Lower lobe of right lung (tissue), 2 donors: ENCODE data around the gene TNRC6B. TPM values are rescaled to one million over a fixed set of nuclear protein-coding genes. Genes with fewer than 3 reads are reported as not detected.

Experiments used
- ATAC-seq, 2 donors: fragments of 200-7000 bp; cut with Tn5 transposase; one replicate each; pipeline ENCODE4 v1.9.1; 2020 to 2022; ENCODE audit warnings: mild to moderate bottlenecking in 2 of 2, moderate library complexity in 2 of 2
- DNase-seq: peaks from one replicate; pipeline ENCODE4 v3.0.0-alpha.2; 2020
- H3K27ac ChIP-seq: fragments of 200-600 bp; one replicate; pipeline ENCODE4 v1.8.0; 2022
- H3K27me3 ChIP-seq: fragments of 200-600 bp; one replicate; pipeline ENCODE4 v1.8.0; 2022; ENCODE audit warnings: low read depth
- H3K36me3 ChIP-seq: fragments of 200-600 bp; one replicate; pipeline ENCODE4 v1.8.0; 2022; ENCODE audit warnings: mild to moderate bottlenecking
- H3K4me1 ChIP-seq: fragments of 200-600 bp; one replicate; pipeline ENCODE4 v1.8.0; 2022
- H3K4me3 ChIP-seq: fragments of 200-600 bp; one replicate; pipeline ENCODE4 v1.8.0; 2022; ENCODE audit warnings: mild to moderate bottlenecking
- H3K9me3 ChIP-seq: fragments of 200-600 bp; one replicate; pipeline ENCODE4 v1.8.0; 2022
- intact Hi-C: fragments of 100-400 bp; cut with DNase I; formaldehyde crosslinking; loops from one replicate; pipeline ENCODE4 v1.11.0; 2022
- total RNA-seq: library from RNA; stranded (reverse); fragmentation: NEBNext Ultra II Directional; extraction: Animal tissue kit (Norgen Biotek cat#: 25700); gene quantifications from one replicate; pipeline ENCODE4 v1.2.1, GENCODE V29; 2021
- TF ChIP-seq, protein P1 (sequence below): fragments of 200-600 bp; IDR thresholded peaks from one replicate; pipeline ENCODE4 v1.8.0; 2022; ENCODE audit warnings: antibody characterized with exemption, mild to moderate bottlenecking
- donor health status: DM: no; HTN: yes; CAD: no; lungs with severe emphysema.

The TNRC6B gene
- total RNA-seq, 1 donor from 2014 or later = 54.6 TPM

DNA sequence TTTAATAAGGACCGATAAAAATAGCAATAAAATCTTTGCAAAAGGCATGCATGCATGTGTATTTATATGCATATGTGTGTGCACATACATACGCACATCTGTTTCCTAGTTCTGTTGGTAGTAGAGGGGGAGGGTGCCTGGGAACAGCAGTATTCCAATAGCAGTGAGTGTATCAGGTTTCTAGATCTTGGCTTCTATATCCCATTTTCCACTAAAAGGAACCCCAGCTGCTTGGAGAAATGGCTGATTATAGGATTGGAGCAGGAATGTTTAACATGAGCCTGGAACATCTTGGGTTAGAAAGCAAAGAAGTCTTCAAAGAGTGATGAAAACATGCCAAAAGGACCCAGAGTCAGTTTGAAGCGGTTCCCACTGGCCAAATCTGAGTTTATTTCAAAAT, 21.0 kb downstream of the TNRC6B start:
- H3K27me3 ChIP-seq = no peaks in the 10 kb centered on the region
- TF ChIP-seq, protein P1, sequence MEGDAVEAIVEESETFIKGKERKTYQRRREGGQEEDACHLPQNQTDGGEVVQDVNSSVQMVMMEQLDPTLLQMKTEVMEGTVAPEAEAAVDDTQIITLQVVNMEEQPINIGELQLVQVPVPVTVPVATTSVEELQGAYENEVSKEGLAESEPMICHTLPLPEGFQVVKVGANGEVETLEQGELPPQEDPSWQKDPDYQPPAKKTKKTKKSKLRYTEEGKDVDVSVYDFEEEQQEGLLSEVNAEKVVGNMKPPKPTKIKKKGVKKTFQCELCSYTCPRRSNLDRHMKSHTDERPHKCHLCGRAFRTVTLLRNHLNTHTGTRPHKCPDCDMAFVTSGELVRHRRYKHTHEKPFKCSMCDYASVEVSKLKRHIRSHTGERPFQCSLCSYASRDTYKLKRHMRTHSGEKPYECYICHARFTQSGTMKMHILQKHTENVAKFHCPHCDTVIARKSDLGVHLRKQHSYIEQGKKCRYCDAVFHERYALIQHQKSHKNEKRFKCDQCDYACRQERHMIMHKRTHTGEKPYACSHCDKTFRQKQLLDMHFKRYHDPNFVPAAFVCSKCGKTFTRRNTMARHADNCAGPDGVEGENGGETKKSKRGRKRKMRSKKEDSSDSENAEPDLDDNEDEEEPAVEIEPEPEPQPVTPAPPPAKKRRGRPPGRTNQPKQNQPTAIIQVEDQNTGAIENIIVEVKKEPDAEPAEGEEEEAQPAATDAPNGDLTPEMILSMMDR = no peak
- H3K9me3 ChIP-seq = no peaks in the 10 kb centered on the region
- intact Hi-C loops = no loop called here
- DNase-seq (no peak), ATAC-seq (no peak)
- H3K4me1 ChIP-seq = peaks cover 43% of the 10 kb centered on the region
- H3K36me3 ChIP-seq = no peaks in the 10 kb centered on the region
- H3K27ac ChIP-seq = no peak overlapping the region
- H3K4me3 ChIP-seq = no peak overlapping the region

- Histone ChIP-seq H3K36me3 (no peaks in the 10 kb centered on the region), H3K9me3 (no peaks in the 10 kb centered on the region), H3K4me1 (peaks cover 44% of the 10 kb centered on the region), H3K27ac (no peak overlapping the region), H3K4me3 (no peak overlapping the region), H3K27me3 (no peaks in the 10 kb centered on the region)
- no peak for DNase-seq
- no peak for ATAC-seq
- TF ChIP-seq, protein P1 = no peak
- intact Hi-C loops = no loop called here
These were observed 21.5 kb downstream of the TNRC6B start for GRCh38 chr22:40199223-40199622.

GRCh38 chr22:40199852-40200251, 22.1 kb downstream of the TNRC6B start:
- peaks cover 48% of the 10 kb centered on the region for H3K4me1 ChIP-seq

DNA sequence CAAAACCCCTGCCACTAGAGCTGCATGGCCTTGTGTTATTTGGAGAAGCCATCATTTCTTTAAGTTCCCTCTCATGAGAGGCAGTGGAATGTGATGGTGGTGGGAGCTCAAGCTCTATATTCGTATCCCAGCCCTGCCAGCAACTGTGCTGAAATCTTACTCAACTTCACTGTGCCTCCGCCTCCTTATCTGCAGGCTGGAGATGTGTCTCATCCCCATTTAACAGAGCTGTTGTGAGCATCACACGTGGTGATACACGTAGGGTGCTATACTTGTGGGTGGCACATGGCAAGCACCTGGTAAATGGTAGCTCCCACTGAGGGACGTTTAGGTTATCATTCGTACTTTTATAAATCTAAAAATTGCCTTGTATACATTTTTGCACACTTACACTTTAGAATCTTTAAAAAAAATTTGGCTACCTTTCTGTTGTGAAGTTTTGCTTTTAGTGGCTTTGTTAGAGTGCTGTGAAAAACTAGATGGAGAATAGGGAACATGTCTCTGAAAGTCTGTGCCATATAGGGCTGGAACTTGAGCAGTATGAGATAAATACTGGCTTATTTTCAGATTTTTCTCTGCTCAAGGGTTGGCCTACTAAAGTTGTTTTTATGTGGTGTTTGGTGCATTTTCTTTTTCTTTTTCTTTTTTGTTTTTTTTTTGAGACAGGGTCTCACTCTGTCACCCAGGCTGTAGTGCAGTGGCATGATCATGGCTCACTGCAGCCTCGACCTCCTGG, 23.2 kb downstream of the TNRC6B start:
- intact Hi-C loops = no loop called here
- H3K4me3 ChIP-seq = no peak overlapping the region
- no peak for ATAC-seq
- H3K27ac ChIP-seq = no peak overlapping the region
- peaks cover 55% of the 10 kb centered on the region for H3K4me1 ChIP-seq
- H3K9me3 ChIP-seq = no peaks in the 10 kb centered on the region
- TF ChIP-seq, protein P1 = no peak
- no peak for DNase-seq
- H3K27me3 ChIP-seq = no peaks in the 10 kb centered on the region
- H3K36me3 ChIP-seq = no peaks in the 10 kb centered on the region

More at GRCh38 chr22:40199852-40200251, 22.1 kb downstream of the TNRC6B start:
- DNase-seq (no peak), ATAC-seq (no peak)
- H3K4me3 ChIP-seq = no peak overlapping the region
- H3K27me3 ChIP-seq = no peaks in the 10 kb centered on the region
- H3K27ac ChIP-seq = no peak overlapping the region
- intact Hi-C loops = no loop called here
- no peaks in the 10 kb centered on the region for H3K9me3 ChIP-seq
- no peaks in the 10 kb centered on the region for H3K36me3 ChIP-seq
- TF ChIP-seq, protein P1 = no peak

DNA sequence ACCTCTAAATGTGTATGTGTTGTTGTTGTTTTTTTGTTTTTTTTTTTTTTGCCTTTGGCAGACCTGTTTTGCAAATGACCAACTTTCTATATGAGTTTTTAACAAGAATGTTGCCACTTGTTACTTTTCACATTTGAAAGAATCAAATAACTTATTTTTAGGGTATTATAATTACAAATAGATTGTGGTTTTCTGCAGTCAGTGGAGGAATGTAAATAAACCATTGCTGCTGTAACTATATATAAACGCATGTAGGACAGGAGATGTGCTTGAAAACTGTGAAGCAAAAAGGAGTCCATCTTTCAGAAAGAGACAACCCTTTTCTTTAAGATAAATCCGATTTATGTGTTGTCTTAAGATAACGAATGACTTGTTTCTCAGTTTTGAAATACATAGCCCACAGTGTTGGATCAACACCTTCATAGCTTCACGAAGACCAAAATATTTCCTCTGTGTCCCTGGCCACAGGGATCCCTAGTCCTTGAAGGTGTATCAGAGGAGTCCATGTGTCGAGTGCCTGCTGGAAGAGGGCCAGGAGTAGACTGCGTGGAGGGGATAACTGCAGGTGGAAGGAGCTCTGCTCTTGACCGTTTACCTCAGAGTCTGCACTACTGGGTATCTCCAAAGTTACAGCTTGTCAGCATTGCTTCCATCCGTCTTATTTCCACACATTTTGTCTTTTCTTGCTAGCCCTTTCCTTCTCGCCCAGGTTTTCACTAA, 24.7 kb downstream of the TNRC6B start:
- intact Hi-C loops = no loop called here
- H3K36me3 ChIP-seq = no peaks in the 10 kb centered on the region
- DNase-seq = no peak
- TF ChIP-seq, protein P1 = no peak
- ATAC-seq = no peak
- no peaks in the 10 kb centered on the region for H3K9me3 ChIP-seq
- H3K27ac ChIP-seq = no peak overlapping the region
- H3K4me1 ChIP-seq = peaks cover 42% of the 10 kb centered on the region
- no peaks in the 10 kb centered on the region for H3K27me3 ChIP-seq
- no peak overlapping the region for H3K4me3 ChIP-seq
